GM19023 (cell line): Measurements from ENCODE around the gene RSU1.

ENCODE experiments used
- ATAC-seq: cut with Tn5 transposase; IDR thresholded peaks from one replicate; pipeline ENCODE4 v1.9.1; 2021; ENCODE audit warnings: mild to moderate bottlenecking, moderate library complexity; ENCODE audit not compliant: unreplicated experiment

RSU1 gene

GRCh38 chr10:16685551-16685950 is 131.7 kb downstream of the RSU1 start:
- no peak for ATAC-seq

- ATAC-seq = no peak
These were observed 135.7 kb downstream of the RSU1 start for GRCh38 chr10:16681521-16681920.

GRCh38 chr10:16679511-16679910 is 137.7 kb downstream of the RSU1 start:
- ATAC-seq = no peak

GRCh38 chr10:16675334-16675733 is 141.9 kb downstream of the RSU1 start:
- no peak for ATAC-seq

- ATAC-seq = no peak
These were observed 143.0 kb downstream of the RSU1 start for GRCh38 chr10:16674147-16674703.

GRCh38 chr10:16673443-16673842 is 143.8 kb downstream of the RSU1 start:
- no peak for ATAC-seq

GRCh38 chr10:16663444-16663843 is 153.8 kb downstream of the RSU1 start:
- peak; percentile 55 for ATAC-seq

GRCh38 chr10:16662923-16663322 is 154.3 kb downstream of the RSU1 start:
- no peak for ATAC-seq

GRCh38 chr10:16656895-16657294 is 160.3 kb downstream of the RSU1 start:
- ATAC-seq = no peak

GRCh38 chr10:16653224-16653623 is 164.0 kb downstream of the RSU1 start:
- ATAC-seq = no peak

- ATAC-seq = no peak
These were observed 165.1 kb downstream of the RSU1 start for GRCh38 chr10:16652154-16652553.

GRCh38 chr10:16649757-16650156 is 167.5 kb downstream of the RSU1 start:
- ATAC-seq = no peak

GRCh38 chr10:16648366-16648765 is 168.9 kb downstream of the RSU1 start:
- ATAC-seq = no peak

GRCh38 chr10:16646181-16647059 is 170.8 kb downstream of the RSU1 start:
- no peak for ATAC-seq

GRCh38 chr10:16644146-16644545 is 173.1 kb downstream of the RSU1 start:
- ATAC-seq = no peak

- no peak for ATAC-seq
These were observed 173.7 kb downstream of the RSU1 start for GRCh38 chr10:16643502-16643901.

- no peak for ATAC-seq
These were observed 177.1 kb downstream of the RSU1 start for GRCh38 chr10:16640153-16640552.

GRCh38 chr10:16639471-16639870 is 177.8 kb downstream of the RSU1 start:
- no peak for ATAC-seq

- ATAC-seq = no peak
These were observed 184.2 kb downstream of the RSU1 start for GRCh38 chr10:16632996-16633395.

GRCh38 chr10:16626697-16627096 is 190.5 kb downstream of the RSU1 start:
- no peak for ATAC-seq

GRCh38 chr10:16612981-16613355 is 204.3 kb downstream of the RSU1 start:
- ATAC-seq = no peak

GRCh38 chr10:16612115-16612980 is 204.9 kb downstream of the RSU1 start:
- no peak for ATAC-seq
